Activated CD4-positive, CD25-positive, alpha-beta regulatory T cell treated with anti-CD3 and anti-CD28 coated beads, Interleukin-2, amount 50 U/mL, for 16 hours (primary cell): ENCODE measurements around the gene ABCG8.
"Not testable (repeated sequence)": the region's sequence is repeated elsewhere in the genome, so short reads cannot be mapped to it uniquely, and the experiment has no call there.

Experiments
- DNase-seq: peaks from one replicate; pipeline ENCODE4 v3.0.0-alpha.2; 2020; ENCODE audit warnings: low read depth, low spot score

Gene ABCG8

GRCh38 chr2:43911136-43911790 is 72.5 kb downstream of the ABCG8 start:
- not testable (repeated sequence) for DNase-seq

GRCh38 chr2:43924463-43924862 is 85.7 kb downstream of the ABCG8 start:
- no peak for DNase-seq

- DNase-seq, result no peak
Measured at GRCh38 chr2:43925431-43925830, 86.7 kb downstream of the ABCG8 start.

- no peak for DNase-seq
Measured at GRCh38 chr2:43927442-43927841, 88.7 kb downstream of the ABCG8 start.

GRCh38 chr2:43931293-43931692 is 92.5 kb downstream of the ABCG8 start:
- no peak for DNase-seq
